SJSA1 (cell line): Measurements from ENCODE around the gene ITPR2. TPM values are rescaled to one million over a fixed set of nuclear protein-coding genes. Genes with fewer than 3 reads are reported as not detected.
"Not testable (repeated sequence)": the region's sequence is repeated elsewhere in the genome, so short reads cannot be mapped to it uniquely, and the experiment has no call there.

Experiments used
- DNase-seq, 2 experiments: peaks; one replicate each; pipeline ENCODE4 v3.0.0-alpha.2; 2015 to 2020; ENCODE audit warnings: low spot score in 2 of 2, low read depth in 1 of 2
- H3K27ac ChIP-seq: fragments of 250-450 bp; sonication (Bioruptor Pico); 2 replicates; pipeline ENCODE4 v1.5.1; 2020; ENCODE audit warnings: mild to moderate bottlenecking, moderate library complexity
- H3K27me3 ChIP-seq: fragments of 250-450 bp; sonication (Bioruptor Pico); replicated peaks from 2 replicates; pipeline ENCODE4 v1.5.1; 2020; ENCODE audit warnings: mild to moderate bottlenecking, moderate library complexity
- H3K36me3 ChIP-seq: fragments of 250-450 bp; sonication (Bioruptor Pico); 2 replicates; pipeline ENCODE4 v1.5.1; 2020; ENCODE audit warnings: mild to moderate bottlenecking
- H3K4me1 ChIP-seq: fragments of 250-450 bp; sonication (Bioruptor Pico); replicated peaks from 2 replicates; pipeline ENCODE4 v1.6.1; 2021; ENCODE audit warnings: mild to moderate bottlenecking
- H3K4me3 ChIP-seq: fragments of 250-450 bp; sonication (Bioruptor Pico); 2 replicates; pipeline ENCODE4 v1.5.1; 2020; ENCODE audit warnings: mild to moderate bottlenecking
- H3K9me3 ChIP-seq: fragments of 250-450 bp; sonication (Bioruptor Pico); replicated peaks from 2 replicates; pipeline ENCODE4 v1.5.1; 2020; ENCODE audit warnings: mild to moderate bottlenecking
- total RNA-seq: library from RNA; depleted of rRNA; stranded (reverse); fragments of >200 nt; shearing (Covaris generic); gene quantifications from 2 replicates; pipeline ENCODE4 v1.2.3, GENCODE V29; 2014

ITPR2 gene
- total RNA-seq, 1 experiment from 2014 or later, result 82.3 TPM

GRCh38 chr12:26839512-26839911 is 6.5 kb upstream of the ITPR2 start:
- H3K4me1 ChIP-seq, result peaks cover 1% of the 10 kb centered on the region
- no peak for DNase-seq
- no peak overlapping the region for H3K4me3 ChIP-seq
- no peak overlapping the region for H3K27ac ChIP-seq
- no peaks in the 10 kb centered on the region for H3K9me3 ChIP-seq
- no peaks in the 10 kb centered on the region for H3K27me3 ChIP-seq
- no peaks in the 10 kb centered on the region for H3K36me3 ChIP-seq

DNA sequence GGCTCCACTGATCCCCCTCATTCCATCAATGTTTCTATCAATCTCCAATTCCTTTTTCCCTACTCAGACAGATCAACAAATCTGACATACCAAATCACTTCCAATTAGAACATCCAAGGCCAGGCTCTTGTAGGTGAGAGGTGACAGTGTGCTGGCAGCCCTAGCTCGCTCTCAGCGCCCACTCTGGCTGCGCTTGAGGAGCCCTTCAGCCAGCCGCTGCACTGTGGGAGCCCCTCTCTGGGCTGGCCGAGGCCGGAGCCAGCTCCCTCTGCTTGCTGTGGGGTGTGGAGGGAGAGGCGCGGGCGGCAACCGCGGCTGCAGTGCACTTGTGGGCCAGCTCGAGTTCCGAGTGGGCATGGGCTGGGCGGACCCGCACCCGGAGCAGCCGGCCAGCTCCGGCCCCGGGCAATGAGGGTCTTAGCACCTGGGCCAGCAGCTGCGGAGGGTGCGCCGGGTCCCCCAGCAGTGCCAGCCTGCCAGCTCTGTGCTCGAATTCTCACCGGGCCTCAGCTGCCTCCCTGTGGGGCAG is 6.0 kb upstream of the ITPR2 start:
- Histone ChIP-seq H3K9me3 (no peaks in the 10 kb centered on the region), H3K4me1 (peaks cover 7% of the 10 kb centered on the region), H3K27me3 (no peaks in the 10 kb centered on the region), H3K4me3 (no peak overlapping the region), H3K36me3 (no peaks in the 10 kb centered on the region), H3K27ac (no peak overlapping the region)
- no peak for DNase-seq

- peaks cover 5% of the 10 kb centered on the region for H3K36me3 ChIP-seq
- no peak for DNase-seq
- peaks cover 12% of the 10 kb centered on the region for H3K4me1 ChIP-seq
- no peak overlapping the region for H3K27ac ChIP-seq
- no peaks in the 10 kb centered on the region for H3K27me3 ChIP-seq
- no peak overlapping the region for H3K4me3 ChIP-seq
- H3K9me3 ChIP-seq, result no peaks in the 10 kb centered on the region
Observed at GRCh38 chr12:26836201-26836600, 3.2 kb upstream of the ITPR2 start.

DNA sequence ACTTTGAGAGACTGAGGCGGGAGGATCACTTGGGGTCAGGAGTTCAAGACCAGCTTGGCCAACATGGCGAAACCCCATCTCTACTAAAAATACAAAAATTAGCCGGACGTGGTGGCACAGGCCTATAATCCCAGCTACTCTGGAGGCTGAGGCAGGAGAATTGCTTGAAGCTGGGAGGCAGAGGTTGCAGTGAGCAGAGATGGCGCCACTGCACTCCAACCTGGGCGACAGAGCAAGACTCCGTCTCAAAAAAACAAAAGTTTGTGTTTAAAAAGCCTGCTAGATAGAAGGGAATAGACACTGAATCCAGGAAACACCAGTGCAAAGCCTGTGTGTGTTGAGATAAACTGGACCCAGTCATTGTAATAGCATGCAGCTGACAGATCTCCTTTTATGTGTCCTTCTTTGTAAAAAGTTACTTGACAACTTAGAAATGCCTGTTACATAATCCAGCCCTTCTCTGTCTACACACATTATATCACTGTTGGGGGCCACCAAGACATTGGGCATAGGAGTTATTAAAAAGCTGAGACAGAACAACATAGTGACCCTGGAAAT is 1.6 kb upstream of the ITPR2 start:
- H3K36me3 ChIP-seq, DNase-seq, H3K9me3 ChIP-seq, H3K27ac ChIP-seq, H3K27me3 ChIP-seq, H3K4me3 ChIP-seq: not testable (repeated sequence)
- peaks cover 18% of the 10 kb centered on the region for H3K4me1 ChIP-seq

DNA sequence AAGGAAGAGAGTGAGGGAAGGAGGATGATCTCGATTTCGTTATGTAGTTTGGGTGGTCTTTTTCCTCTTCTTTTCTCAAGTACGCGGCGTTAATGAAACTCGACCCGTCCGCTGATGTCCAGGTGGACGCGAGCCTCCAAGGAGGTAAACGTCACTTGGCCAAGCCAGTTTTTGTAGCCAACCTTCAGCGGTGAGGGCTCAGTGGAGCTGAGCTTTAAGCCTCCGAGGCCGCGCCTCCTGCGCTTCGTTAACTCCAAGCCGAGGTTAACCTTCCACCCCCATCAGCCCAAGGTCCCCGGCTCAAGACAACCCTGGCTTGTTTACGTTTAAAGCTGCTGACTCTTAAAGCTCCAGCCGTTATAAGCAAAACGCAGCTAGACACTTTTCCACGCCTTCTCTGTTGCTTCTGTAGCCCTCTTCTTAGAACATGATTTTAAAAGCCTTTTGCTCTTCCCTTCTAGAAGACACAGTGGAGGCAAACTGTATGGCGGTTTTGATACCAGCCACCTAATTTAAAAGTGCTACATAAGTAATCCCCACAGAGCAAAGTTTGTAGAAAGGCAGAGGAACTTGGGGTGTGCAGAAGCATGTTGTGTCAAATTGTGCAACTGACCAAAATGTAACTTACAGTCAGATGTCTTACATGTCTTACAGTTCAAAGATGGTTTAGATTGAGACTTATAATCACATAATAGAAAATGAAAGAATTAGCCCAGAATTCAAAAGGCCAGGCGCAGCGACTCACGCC is 923 bp upstream of the ITPR2 start:
- H3K27ac ChIP-seq, result peak overlapping the region; percentile 42; the same call in 1 of the 2 replicates
- no peaks in the 10 kb centered on the region for H3K9me3 ChIP-seq
- peaks cover 18% of the 10 kb centered on the region for H3K4me1 ChIP-seq
- peak in 1 of 2 experiments; percentile 59 for DNase-seq
- peaks cover 8% of the 10 kb centered on the region for H3K36me3 ChIP-seq
- H3K4me3 ChIP-seq, result peak overlapping the region; percentile 75
- no peaks in the 10 kb centered on the region for H3K27me3 ChIP-seq

- Histone ChIP-seq H3K27ac (peak overlapping the region; percentile 71), H3K4me1 (peaks cover 18% of the 10 kb centered on the region), H3K36me3 (peaks cover 8% of the 10 kb centered on the region), H3K4me3 (peak overlapping the region; percentile 75), H3K9me3 (no peaks in the 10 kb centered on the region), H3K27me3 (no peaks in the 10 kb centered on the region)
- DNase-seq, result peak; percentile 63 to 82
Observed at GRCh38 chr12:26831951-26832821, 808 bp downstream of the ITPR2 start.

DNA sequence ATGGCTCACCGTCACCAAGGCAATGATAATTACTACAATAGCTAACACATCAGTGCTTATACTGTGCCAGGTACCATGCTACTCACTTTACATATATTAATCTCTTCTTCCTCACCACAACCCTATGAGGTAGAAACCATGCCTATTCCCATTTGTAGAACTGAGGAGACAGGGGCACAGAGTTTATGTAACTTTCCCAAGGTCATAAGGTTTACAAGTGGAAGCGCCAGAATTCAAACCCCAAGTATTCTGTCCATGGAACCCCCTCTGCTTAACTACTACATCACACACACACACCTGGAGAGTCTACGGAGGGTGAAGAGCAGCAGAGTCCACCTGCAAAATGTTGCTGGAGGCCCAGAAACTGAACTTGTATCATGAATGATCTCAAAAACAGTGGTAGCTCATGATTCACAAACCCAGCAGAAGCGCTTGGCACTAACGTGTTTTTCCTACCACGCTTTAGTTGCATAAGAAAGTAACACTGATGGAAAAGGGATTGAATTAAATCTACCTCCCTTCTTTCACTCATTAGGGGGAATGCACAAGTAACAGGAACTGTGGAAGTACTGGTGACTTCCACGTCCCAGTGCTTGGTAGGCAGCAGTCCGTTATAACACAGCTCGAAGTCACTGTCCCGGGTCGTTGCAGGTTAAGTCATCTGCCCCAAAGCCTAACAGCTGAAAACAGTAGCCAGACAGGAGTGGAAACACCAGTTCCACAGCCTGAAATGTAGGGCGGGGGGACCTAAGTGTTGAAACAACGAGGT is 2.0 kb downstream of the ITPR2 start:
- Histone ChIP-seq H3K27ac (no peak overlapping the region), H3K9me3 (no peaks in the 10 kb centered on the region), H3K27me3 (no peaks in the 10 kb centered on the region), H3K4me3 (no peak overlapping the region), H3K4me1 (peaks cover 18% of the 10 kb centered on the region), H3K36me3 (peaks cover 8% of the 10 kb centered on the region)
- DNase-seq, result no peak

- DNase-seq, result no peak
- no peaks in the 10 kb centered on the region for H3K27me3 ChIP-seq
- H3K36me3 ChIP-seq, result peaks cover 8% of the 10 kb centered on the region
- no peak overlapping the region for H3K27ac ChIP-seq
- peaks cover 18% of the 10 kb centered on the region for H3K4me1 ChIP-seq
- H3K4me3 ChIP-seq, result no peak overlapping the region
- no peaks in the 10 kb centered on the region for H3K9me3 ChIP-seq
Observed at GRCh38 chr12:26830363-26830762, 2.6 kb downstream of the ITPR2 start.

- Histone ChIP-seq H3K36me3 (peaks cover 8% of the 10 kb centered on the region), H3K9me3 (no peaks in the 10 kb centered on the region), H3K27me3 (no peaks in the 10 kb centered on the region), H3K4me3 (no peak overlapping the region), H3K27ac (no peak overlapping the region), H3K4me1 (peaks cover 8% of the 10 kb centered on the region)
- DNase-seq, result no peak
Observed at GRCh38 chr12:26828280-26829073, 4.5 kb downstream of the ITPR2 start.

GRCh38 chr12:26826437-26826836 is 6.6 kb downstream of the ITPR2 start:
- no peak overlapping the region for H3K4me3 ChIP-seq
- H3K9me3 ChIP-seq, result no peaks in the 10 kb centered on the region
- no peak overlapping the region for H3K27ac ChIP-seq
- H3K27me3 ChIP-seq, result no peaks in the 10 kb centered on the region
- peaks cover 8% of the 10 kb centered on the region for H3K4me1 ChIP-seq
- peaks cover 4% of the 10 kb centered on the region for H3K36me3 ChIP-seq
- DNase-seq, result no peak

GRCh38 chr12:26825459-26826016 is 7.5 kb downstream of the ITPR2 start:
- Histone ChIP-seq H3K36me3 (no peaks in the 10 kb centered on the region; the same call in 1 of the 2 replicates), H3K4me1 (peaks cover 1% of the 10 kb centered on the region; the same call in 1 of the 2 replicates), H3K27me3 (no peaks in the 10 kb centered on the region), H3K9me3 (no peaks in the 10 kb centered on the region), H3K27ac (no peak overlapping the region), H3K4me3 (no peak overlapping the region)
- DNase-seq, result no peak

DNA sequence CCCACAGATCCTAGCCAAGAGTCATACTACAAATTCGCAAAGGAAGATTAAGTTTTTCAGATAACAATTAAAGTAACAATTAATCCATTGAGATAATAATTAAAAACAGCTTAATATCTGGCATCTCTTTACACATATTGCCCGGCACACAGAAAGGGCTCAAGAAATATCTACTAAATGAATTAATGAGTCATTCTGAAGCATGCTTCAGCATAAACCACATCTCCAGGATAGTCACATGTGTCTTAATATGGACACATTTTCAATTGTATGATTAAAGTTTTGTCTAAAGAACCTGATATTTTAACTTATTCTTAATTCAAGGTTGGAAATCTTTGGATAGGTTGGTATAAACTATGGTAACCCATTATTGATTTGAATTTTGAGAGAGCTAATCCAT is 9.6 kb downstream of the ITPR2 start:
- no peak overlapping the region for H3K4me3 ChIP-seq
- H3K27me3 ChIP-seq, result no peaks in the 10 kb centered on the region
- H3K27ac ChIP-seq, result no peak overlapping the region
- no peaks in the 10 kb centered on the region for H3K9me3 ChIP-seq
- H3K4me1 ChIP-seq, result no peaks in the 10 kb centered on the region; the same call in 1 of the 2 replicates
- no peaks in the 10 kb centered on the region for H3K36me3 ChIP-seq
- no peak for DNase-seq
